ENCODE results near the gene NOL4L. TPM values are rescaled to one million over a fixed set of nuclear protein-coding genes. Genes with fewer than 3 reads are reported as not detected.

NOL4L gene
- total RNA-seq, 4 donors from 2014 or later, result 5.9 to 20.5 (median 6.9) TPM

- TF ChIP-seq CTCF (IDR thresholded peaks at IDR 0.05; ENCODE audit: low read depth), result no peak
Measured at GRCh38 chr20:32577023-32577422, 8.1 kb downstream of the NOL4L start.

- no peak for TF ChIP-seq CTCF (IDR thresholded peaks at IDR 0.05; ENCODE audit: low read depth)
Measured at GRCh38 chr20:32576560-32576959, 8.6 kb downstream of the NOL4L start.

GRCh38 chr20:32575805-32576204 is 9.3 kb downstream of the NOL4L start:
- no peak for TF ChIP-seq CTCF (IDR thresholded peaks at IDR 0.05; ENCODE audit: low read depth)

GRCh38 chr20:32575227-32575581 is 9.9 kb downstream of the NOL4L start:
- no peak for TF ChIP-seq CTCF (IDR thresholded peaks at IDR 0.05; ENCODE audit: low read depth)

- no peak for TF ChIP-seq CTCF (IDR thresholded peaks at IDR 0.05; ENCODE audit: low read depth)
Measured at GRCh38 chr20:32574296-32575226, 10.6 kb downstream of the NOL4L start.

- no peak for TF ChIP-seq CTCF (IDR thresholded peaks at IDR 0.05; ENCODE audit: low read depth)
Measured at GRCh38 chr20:32573167-32573851, 11.8 kb downstream of the NOL4L start.

- no peak for TF ChIP-seq CTCF (IDR thresholded peaks at IDR 0.05; ENCODE audit: low read depth)
Measured at GRCh38 chr20:32572271-32572968, 12.7 kb downstream of the NOL4L start.
